DOHH2 (cell line): ENCODE results near the gene LZIC.

Experiments
- H3F3A ChIP-seq: fragments of 200-600 bp; sonication (generic), shearing (Covaris generic); 2 replicates; pipeline ENCODE4 v1.6.0; 2016; ENCODE audit warnings: antibody characterized with exemption, mild to moderate bottlenecking; ENCODE audit not compliant: control insufficient read depth, insufficient read depth
- H3K27ac ChIP-seq: fragments of 200-600 bp; sonication (generic); 2 replicates; pipeline ENCODE4 v1.5.1; 2014; ENCODE audit warnings: low read depth, mild to moderate bottlenecking, low read length, moderate library complexity
- H3K27me3 ChIP-seq: fragments of 200-600 bp; sonication (generic); 2 replicates; pipeline ENCODE4 v1.6.1; 2014; ENCODE audit warnings: mild to moderate bottlenecking, low read length, mixed read lengths; ENCODE audit not compliant: control insufficient read depth
- H3K36me3 ChIP-seq: fragments of 200-600 bp; sonication (generic); 2 replicates; pipeline ENCODE4 v1.6.1; 2014; ENCODE audit warnings: mild to moderate bottlenecking, low read length, moderate library complexity, mixed read lengths; ENCODE audit not compliant: control insufficient read depth
- H3K4me1 ChIP-seq: fragments of 200-600 bp; sonication (generic); 2 replicates; pipeline ENCODE4 v1.6.1; 2014; ENCODE audit warnings: mild to moderate bottlenecking, low read length, mixed read lengths; ENCODE audit not compliant: control insufficient read depth
- H3K4me2 ChIP-seq: fragments of 200-600 bp; sonication (generic); 2 replicates; pipeline ENCODE4 v1.6.0; 2014; ENCODE audit warnings: mild to moderate bottlenecking, low read length, moderate library complexity
- H3K4me3 ChIP-seq: fragments of 200-600 bp; sonication (generic); 2 replicates; pipeline ENCODE4 v1.5.1; 2014; ENCODE audit warnings: mild to moderate bottlenecking, low read length, mixed read lengths
- H3K79me2 ChIP-seq: fragments of 200-600 bp; sonication (generic); 2 replicates; pipeline ENCODE4 v1.6.1; 2014; ENCODE audit warnings: mild to moderate bottlenecking, low read length, mixed read lengths; ENCODE audit not compliant: control insufficient read depth
- H3K9me2 ChIP-seq: fragments of 200-600 bp; sonication (generic); replicated peaks from 2 replicates; pipeline ENCODE4 v1.6.1; 2014; ENCODE audit warnings: mild to moderate bottlenecking, low read length, mixed read lengths; ENCODE audit not compliant: control insufficient read depth
- H3K9me3 ChIP-seq: fragments of 200-600 bp; sonication (generic); 2 replicates; pipeline ENCODE4 v1.6.1; 2014; ENCODE audit warnings: antibody characterized with exemption, low read length, mixed read lengths; ENCODE audit not compliant: control insufficient read depth, insufficient read depth
- H4K20me1 ChIP-seq: fragments of 200-600 bp; sonication (generic); 2 replicates; pipeline ENCODE4 v1.6.0; 2014; ENCODE audit warnings: low read depth, mild to moderate bottlenecking, antibody characterized with exemption, low read length, moderate library complexity; ENCODE audit not compliant: control insufficient read depth, insufficient read depth
- EZH2phosphoT487 ChIP-seq: fragments of 200-600 bp; sonication (generic); IDR thresholded peaks from 2 replicates; pipeline ENCODE4 v1.6.1; 2017; ENCODE audit warnings: borderline replicate concordance, mild to moderate bottlenecking, antibody characterized with exemption, low read length, moderate library complexity, mixed read lengths
- TF ChIP-seq, protein P1 (sequence below): fragments of 200-600 bp; sonication (generic); IDR thresholded peaks from one replicate; pipeline ENCODE4 v1.5.1; 2014; ENCODE audit warnings: antibody characterized with exemption, mild to moderate bottlenecking, low read depth, low read length; ENCODE audit not compliant: poor library complexity, severe bottlenecking

Gene LZIC

DNA sequence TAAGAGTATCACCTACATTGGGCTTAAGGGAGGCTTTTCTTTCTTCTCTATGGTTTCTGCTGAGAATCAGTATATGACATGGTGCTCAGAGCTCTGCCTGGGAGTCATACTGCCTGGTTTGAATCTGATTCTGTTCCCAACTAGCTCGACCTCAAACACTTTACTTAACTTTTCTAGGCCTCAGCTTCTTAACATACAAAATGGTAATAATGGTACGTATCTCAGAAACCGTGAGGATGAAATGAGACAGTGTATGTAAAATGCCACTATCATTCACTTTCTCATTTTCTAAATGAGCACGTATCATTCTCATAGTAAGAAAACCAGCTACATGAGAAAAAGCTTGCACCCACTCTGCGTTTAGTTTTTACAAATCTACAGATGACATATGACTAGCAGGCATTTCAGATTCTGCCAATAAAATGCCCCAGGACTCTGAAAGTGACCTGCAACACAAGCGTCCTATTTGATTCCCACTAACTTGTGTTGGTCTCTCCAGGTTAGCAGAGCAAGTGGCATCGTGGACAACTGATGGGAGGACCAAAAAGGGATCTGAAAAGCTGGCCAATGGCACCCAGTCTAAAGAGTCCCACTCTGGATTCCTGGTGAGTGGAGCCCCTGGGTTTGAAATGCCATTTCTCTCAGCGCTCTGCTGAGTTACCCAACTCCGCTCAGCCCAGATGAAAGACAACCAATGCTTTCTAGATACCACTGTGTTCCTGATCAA is 39.2 kb downstream of the LZIC start:
- no peaks in the 10 kb centered on the region for H4K20me1 ChIP-seq
- no peaks in the 10 kb centered on the region for H3K27me3 ChIP-seq
- H3K36me3 ChIP-seq, result no peaks in the 10 kb centered on the region
- no peak overlapping the region for H3K4me3 ChIP-seq
- H3K9me2 ChIP-seq, result no peaks in the 10 kb centered on the region
- TF ChIP-seq, protein P1, sequence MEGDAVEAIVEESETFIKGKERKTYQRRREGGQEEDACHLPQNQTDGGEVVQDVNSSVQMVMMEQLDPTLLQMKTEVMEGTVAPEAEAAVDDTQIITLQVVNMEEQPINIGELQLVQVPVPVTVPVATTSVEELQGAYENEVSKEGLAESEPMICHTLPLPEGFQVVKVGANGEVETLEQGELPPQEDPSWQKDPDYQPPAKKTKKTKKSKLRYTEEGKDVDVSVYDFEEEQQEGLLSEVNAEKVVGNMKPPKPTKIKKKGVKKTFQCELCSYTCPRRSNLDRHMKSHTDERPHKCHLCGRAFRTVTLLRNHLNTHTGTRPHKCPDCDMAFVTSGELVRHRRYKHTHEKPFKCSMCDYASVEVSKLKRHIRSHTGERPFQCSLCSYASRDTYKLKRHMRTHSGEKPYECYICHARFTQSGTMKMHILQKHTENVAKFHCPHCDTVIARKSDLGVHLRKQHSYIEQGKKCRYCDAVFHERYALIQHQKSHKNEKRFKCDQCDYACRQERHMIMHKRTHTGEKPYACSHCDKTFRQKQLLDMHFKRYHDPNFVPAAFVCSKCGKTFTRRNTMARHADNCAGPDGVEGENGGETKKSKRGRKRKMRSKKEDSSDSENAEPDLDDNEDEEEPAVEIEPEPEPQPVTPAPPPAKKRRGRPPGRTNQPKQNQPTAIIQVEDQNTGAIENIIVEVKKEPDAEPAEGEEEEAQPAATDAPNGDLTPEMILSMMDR, result no peak
- TF ChIP-seq EZH2phosphoT487, result no peak
- H3K79me2 ChIP-seq, result no peaks in the 10 kb centered on the region
- H3K4me2 ChIP-seq, result no peak overlapping the region
- no peaks in the 10 kb centered on the region for H3F3A ChIP-seq
- H3K27ac ChIP-seq, result no peak overlapping the region
- no peaks in the 10 kb centered on the region for H3K9me3 ChIP-seq
- H3K4me1 ChIP-seq, result peaks cover 12% of the 10 kb centered on the region

DNA sequence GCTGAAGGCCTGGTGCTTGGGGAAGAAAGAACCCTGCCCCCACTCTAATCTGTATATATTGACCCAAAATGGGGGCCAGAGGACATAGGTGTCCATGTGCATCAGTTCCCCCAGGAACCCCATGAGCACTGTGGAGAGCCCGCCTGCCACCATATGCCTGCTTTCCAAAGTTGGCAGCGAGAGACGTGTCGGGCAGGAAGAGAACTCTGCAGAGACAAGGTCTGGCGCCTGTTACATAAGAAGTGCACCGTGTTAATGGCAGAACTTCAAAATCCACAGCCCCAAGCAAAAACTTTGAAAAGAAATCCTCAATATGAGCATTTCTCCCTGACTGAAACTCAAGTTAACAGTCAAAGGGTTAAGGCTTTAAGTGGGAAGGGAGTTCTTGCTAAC is 41.1 kb downstream of the LZIC start:
- Histone ChIP-seq H3K9me2 (no peaks in the 10 kb centered on the region), H3K27ac (no peak overlapping the region), H3K9me3 (no peaks in the 10 kb centered on the region), H3K79me2 (no peaks in the 10 kb centered on the region), H4K20me1 (no peaks in the 10 kb centered on the region), H3K4me2 (no peak overlapping the region), H3K36me3 (no peaks in the 10 kb centered on the region), H3F3A (no peaks in the 10 kb centered on the region), H3K27me3 (no peaks in the 10 kb centered on the region), H3K4me3 (no peak overlapping the region), H3K4me1 (peaks cover 8% of the 10 kb centered on the region)
- no peak for TF ChIP-seq EZH2phosphoT487
- TF ChIP-seq, protein P1, result no peak

DNA sequence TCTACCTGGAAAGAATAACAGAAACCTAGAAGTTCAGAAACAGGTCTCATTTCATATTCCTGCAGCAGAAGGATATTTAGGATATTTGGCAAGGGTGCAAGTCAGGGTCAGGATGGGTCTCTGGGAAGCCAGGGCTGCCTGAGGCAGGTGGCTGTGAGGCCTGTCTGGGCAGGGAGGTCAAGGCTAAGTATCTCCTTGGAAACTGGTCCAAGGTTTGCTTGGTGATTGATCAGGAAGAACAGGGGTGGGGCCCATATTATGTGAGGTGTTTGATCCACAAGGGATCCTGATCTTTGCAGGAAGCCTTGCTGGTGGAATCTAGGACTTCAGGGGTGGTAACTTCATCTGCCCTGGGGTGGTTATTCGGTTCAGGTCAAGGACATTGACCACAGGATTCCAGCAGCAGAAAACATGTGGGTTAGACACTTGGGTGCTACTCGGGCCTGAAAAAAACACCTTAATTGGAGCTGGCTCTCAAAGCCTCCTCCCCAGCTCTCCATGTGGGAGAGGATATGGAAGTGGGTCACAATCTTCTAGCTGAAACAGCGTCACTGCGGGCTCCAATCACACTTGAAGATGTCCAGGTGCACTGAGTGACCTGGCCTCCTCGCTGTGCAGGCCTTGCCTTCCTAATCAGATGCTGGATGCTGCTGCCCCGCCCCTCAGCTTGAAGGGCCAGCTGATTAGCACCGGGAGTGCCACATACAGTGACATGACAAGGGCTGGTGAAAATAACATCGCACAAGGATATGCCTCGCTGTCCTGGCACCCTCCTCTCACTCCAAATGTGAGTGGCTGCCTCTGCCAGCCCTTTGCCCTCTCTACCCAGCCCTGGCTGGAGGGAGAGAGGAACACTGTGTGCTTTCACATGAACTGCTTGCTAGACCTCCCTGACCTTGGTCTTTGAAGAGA is 41.8 kb downstream of the LZIC start:
- TF ChIP-seq EZH2phosphoT487, result no peak
- TF ChIP-seq, protein P1, result no peak
- Histone ChIP-seq H3K4me2 (no peak overlapping the region), H3K4me3 (no peak overlapping the region), H3K79me2 (no peaks in the 10 kb centered on the region), H3F3A (no peaks in the 10 kb centered on the region), H3K36me3 (no peaks in the 10 kb centered on the region), H3K9me3 (no peaks in the 10 kb centered on the region), H4K20me1 (no peaks in the 10 kb centered on the region), H3K9me2 (no peaks in the 10 kb centered on the region), H3K27ac (no peak overlapping the region), H3K27me3 (no peaks in the 10 kb centered on the region), H3K4me1 (peaks cover 8% of the 10 kb centered on the region)
